Hepatocyte (in vitro differentiated cells): ENCODE data around the gene TMEM109.

ENCODE experiments used
- EZH2 ChIP-seq: fragments of 200-600 bp; sonication (generic); IDR thresholded peaks from 2 replicates; pipeline ENCODE4 v1.6.1; 2016; ENCODE audit warnings: antibody characterized with exemption, mild to moderate bottlenecking, borderline replicate concordance
- EZH2phosphoT487 ChIP-seq: fragments of 200-600 bp; sonication (generic); IDR thresholded peaks from one replicate; pipeline ENCODE4 v1.6.1; 2018; ENCODE audit warnings: antibody characterized with exemption, mild to moderate bottlenecking, low read depth, moderate library complexity; ENCODE audit not compliant: unreplicated experiment, severe bottlenecking
- TF ChIP-seq, protein P1 (sequence below): fragments of 200-600 bp; sonication (generic); IDR thresholded peaks from 2 replicates; pipeline ENCODE4 v1.5.1; 2016; ENCODE audit warnings: antibody characterized with exemption, mild to moderate bottlenecking; ENCODE audit not compliant: poor library complexity

DNA sequence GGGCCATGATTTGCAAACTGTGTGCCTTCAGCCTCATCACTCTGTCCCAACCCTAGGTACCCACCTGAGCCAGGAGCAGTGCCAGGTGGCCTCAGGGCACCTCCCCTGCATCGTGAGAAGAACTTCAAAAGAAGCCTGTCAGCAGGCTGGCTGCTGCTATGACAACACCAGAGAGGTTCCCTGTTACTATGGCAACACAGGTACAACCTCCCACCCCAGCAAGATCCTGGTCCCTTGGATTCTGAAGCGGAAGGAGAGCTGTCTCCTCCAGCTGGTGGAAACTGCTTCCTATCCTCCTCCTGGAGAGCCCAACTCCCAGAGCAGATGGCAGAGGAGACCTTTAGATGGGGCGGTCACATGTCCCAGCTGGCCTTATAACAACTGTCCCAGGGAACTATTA lies 43.7 kb upstream of the TMEM109 start:
- TF ChIP-seq EZH2phosphoT487, result no peak
- TF ChIP-seq, protein P1, sequence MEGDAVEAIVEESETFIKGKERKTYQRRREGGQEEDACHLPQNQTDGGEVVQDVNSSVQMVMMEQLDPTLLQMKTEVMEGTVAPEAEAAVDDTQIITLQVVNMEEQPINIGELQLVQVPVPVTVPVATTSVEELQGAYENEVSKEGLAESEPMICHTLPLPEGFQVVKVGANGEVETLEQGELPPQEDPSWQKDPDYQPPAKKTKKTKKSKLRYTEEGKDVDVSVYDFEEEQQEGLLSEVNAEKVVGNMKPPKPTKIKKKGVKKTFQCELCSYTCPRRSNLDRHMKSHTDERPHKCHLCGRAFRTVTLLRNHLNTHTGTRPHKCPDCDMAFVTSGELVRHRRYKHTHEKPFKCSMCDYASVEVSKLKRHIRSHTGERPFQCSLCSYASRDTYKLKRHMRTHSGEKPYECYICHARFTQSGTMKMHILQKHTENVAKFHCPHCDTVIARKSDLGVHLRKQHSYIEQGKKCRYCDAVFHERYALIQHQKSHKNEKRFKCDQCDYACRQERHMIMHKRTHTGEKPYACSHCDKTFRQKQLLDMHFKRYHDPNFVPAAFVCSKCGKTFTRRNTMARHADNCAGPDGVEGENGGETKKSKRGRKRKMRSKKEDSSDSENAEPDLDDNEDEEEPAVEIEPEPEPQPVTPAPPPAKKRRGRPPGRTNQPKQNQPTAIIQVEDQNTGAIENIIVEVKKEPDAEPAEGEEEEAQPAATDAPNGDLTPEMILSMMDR, result no peak
- no peak for TF ChIP-seq EZH2
